IgD-negative memory B cell (primary cell): ENCODE data around the gene TENT4A. TPM values are rescaled to one million over a fixed set of nuclear protein-coding genes. Genes with fewer than 3 reads are reported as not detected.
"Not testable (repeated sequence)": the region's sequence is repeated elsewhere in the genome, so short reads cannot be mapped to it uniquely, and the experiment has no call there.

Experiments used
- H3K27ac Mint-ChIP-seq, 3 donors: one replicate each; pipeline ENCODE4 v1.8.0; 2020 to 2022; ENCODE audit warnings: mild to moderate bottlenecking in 3 of 3, mixed read lengths in 3 of 3, moderate library complexity in 1 of 3
- H3K27me3 Mint-ChIP-seq: one replicate; pipeline ENCODE4 v1.8.0; 2021; ENCODE audit warnings: mixed read lengths
- H3K36me3 Mint-ChIP-seq: one replicate; pipeline ENCODE4 v1.8.0; 2020; ENCODE audit warnings: mild to moderate bottlenecking, mixed read lengths
- H3K4me1 Mint-ChIP-seq, 3 donors: one replicate each; pipeline ENCODE4 v1.8.0; 2020 to 2022; ENCODE audit warnings: mixed read lengths in 3 of 3, mild to moderate bottlenecking in 1 of 3
- H3K4me3 Mint-ChIP-seq, 4 donors: one replicate each; pipeline ENCODE4 v1.8.0; 2020 to 2022; ENCODE audit warnings: mild to moderate bottlenecking in 4 of 4, mixed read lengths in 4 of 4, moderate library complexity in 3 of 4
- H3K9me3 Mint-ChIP-seq, 3 donors: one replicate each; pipeline ENCODE4 v1.8.0; 2020 to 2021; ENCODE audit warnings: mixed read lengths in 3 of 3, mild to moderate bottlenecking in 1 of 3
- polyA plus RNA-seq: library from polyadenylated mRNA; unstranded; fragments of 300-500 nt; fragmentation: Illumina TruSeq; gene quantifications from one replicate; pipeline ENCODE4 v1.2.3, GENCODE V29; 2021

Gene TENT4A
- 1.6 TPM for polyA plus RNA-seq

DNA sequence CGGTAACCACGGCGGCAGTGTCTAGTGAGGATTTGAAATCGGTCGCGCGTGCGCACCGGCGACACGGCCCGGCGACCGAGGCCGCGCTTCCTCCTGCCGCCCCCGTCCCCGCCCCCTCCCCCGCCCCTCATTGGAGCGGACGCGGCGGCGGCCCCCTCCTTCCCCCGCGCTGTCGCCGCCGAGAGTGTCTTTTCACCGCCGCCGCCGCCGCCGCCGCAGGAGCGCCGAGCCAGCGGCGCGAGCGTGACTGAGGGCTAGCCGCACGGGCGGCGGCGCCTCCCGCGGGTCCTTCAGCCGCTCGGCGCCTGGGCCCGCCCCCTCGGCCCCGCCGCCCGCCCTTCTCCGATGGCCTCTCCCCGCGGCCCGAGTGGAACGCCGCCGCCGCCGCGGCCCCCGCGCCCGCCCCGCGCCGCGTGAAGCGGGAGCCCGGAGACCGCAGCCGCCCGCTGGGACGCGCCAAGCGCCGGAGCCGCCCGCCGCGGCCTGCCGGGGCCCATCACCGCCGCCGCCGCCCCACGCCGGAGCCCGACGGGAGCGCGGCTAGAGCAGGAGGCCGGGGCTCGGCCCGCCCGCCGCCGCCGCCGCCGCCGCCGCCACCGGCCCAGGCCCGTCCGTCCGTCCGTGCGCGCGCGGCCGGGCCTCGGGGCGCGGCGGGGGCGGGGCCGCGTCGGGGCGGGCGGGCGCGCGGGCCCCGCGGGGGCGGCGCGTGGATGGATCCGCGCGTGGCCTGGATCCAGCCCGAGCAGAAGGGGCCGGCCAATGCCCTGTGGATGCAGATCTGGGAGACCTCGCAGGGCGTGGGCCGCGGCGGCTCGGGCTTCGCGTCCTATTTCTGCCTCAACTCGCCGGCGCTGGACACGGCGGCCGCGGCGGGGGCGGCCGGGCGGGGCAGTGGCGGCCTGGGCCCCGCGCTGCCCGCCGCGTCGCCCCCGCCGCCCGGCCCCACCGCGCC, at the start of gene TENT4A:
Gene TENT4A (plus strand): TSS at position 159 of the 952 bp plus-strand sequence. CDS start 552 bp downstream, at position 711.
- no peaks in the 10 kb centered on the region for H3K36me3 Mint-ChIP-seq
- H3K9me3 Mint-ChIP-seq: no peaks in the 10 kb centered on the region
- peak within 1 kb of the TSS; percentile 83 to 96 (median 96) for H3K27ac Mint-ChIP-seq
- H3K4me3 Mint-ChIP-seq: peak within 1 kb of the TSS; percentile 86 to 96 (median 92)
- peaks cover 1% of the 10 kb centered on the region for H3K27me3 Mint-ChIP-seq
- H3K4me1 Mint-ChIP-seq: peaks cover 32 to 36% (median 36%) of the 10 kb centered on the region in 3 donors

DNA sequence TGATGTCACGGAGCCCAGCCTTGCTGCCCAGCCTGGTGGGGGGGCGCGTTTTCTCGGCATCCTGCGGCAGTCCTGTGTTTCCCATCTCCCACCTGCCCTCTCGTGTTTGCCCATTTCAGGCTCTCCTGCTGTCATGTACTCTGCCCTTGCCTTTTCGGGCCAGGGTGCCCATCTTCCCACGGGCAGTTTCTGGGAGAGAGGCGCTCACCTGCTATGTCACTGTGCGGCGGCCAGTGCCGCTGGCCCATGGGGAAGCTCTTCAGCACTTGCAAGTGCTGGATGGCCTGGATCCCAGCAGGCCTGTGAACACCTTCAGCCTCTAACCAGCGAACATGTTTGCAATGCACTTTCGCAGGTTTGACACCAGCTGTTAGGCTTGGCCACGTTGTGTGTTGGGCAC, 46.5 kb upstream of the TENT4A start:
- H3K36me3 Mint-ChIP-seq: peaks cover 14% of the 10 kb centered on the region

GRCh38 chr5:6667648-6668047, 45.6 kb upstream of the TENT4A start:
- Mint-ChIP-seq H3K36me3 (peaks cover 16% of the 10 kb centered on the region), H3K27ac (no peak overlapping the region), H3K4me3 (no peak overlapping the region), H3K27me3 (no peaks in the 10 kb centered on the region), H3K4me1 (peaks cover 0 to 2% (median 0%) of the 10 kb centered on the region in 3 donors), H3K9me3 (no peaks in the 10 kb centered on the region)

More for the DNA sequence above, 46.5 kb upstream of the TENT4A start:
- no peak overlapping the region for H3K4me3 Mint-ChIP-seq
- peak overlapping the region in 1 of 3 donors; percentile 68 for H3K27ac Mint-ChIP-seq
- peaks cover 0 to 5% (median 0%) of the 10 kb centered on the region in 3 donors for H3K4me1 Mint-ChIP-seq
- H3K27me3 Mint-ChIP-seq: no peaks in the 10 kb centered on the region
- H3K9me3 Mint-ChIP-seq: no peaks in the 10 kb centered on the region

DNA sequence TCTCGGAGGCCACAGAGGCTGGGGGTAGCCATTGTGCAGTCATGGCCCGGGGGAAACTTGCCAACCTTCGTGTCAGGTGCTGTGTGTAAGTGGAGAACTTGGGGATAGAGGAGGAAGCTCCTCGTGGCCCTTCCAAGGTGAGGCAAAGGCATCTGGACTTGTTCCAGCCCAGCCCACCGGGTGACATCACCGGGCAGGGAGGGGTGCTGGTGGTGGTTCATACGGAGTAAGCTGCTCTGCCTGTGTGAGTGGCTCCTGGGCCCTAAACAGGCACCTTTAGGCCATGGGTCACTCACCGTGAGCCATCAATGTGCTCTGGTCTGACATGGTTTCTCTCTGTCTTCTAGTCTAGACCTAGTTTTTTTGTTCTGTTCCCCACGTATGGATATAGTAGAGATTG, 44.5 kb upstream of the TENT4A start:
- H3K27ac Mint-ChIP-seq, H3K4me1 Mint-ChIP-seq, H3K27me3 Mint-ChIP-seq, H3K4me3 Mint-ChIP-seq, H3K9me3 Mint-ChIP-seq: not testable (repeated sequence)
- H3K36me3 Mint-ChIP-seq: peaks cover 17% of the 10 kb centered on the region

GRCh38 chr5:6673031-6673430, 40.2 kb upstream of the TENT4A start:
- H3K27me3 Mint-ChIP-seq: no peaks in the 10 kb centered on the region
- H3K4me1 Mint-ChIP-seq: peaks cover 0 to 2% (median 0%) of the 10 kb centered on the region in 3 donors
- H3K36me3 Mint-ChIP-seq: peaks cover 19% of the 10 kb centered on the region
- no peaks in the 10 kb centered on the region for H3K9me3 Mint-ChIP-seq
- no peak overlapping the region for H3K4me3 Mint-ChIP-seq
- no peak overlapping the region for H3K27ac Mint-ChIP-seq

GRCh38 chr5:6673963-6674362, 39.3 kb upstream of the TENT4A start:
- no peaks in the 10 kb centered on the region for H3K27me3 Mint-ChIP-seq
- H3K27ac Mint-ChIP-seq: no peak overlapping the region
- H3K36me3 Mint-ChIP-seq: peaks cover 19% of the 10 kb centered on the region
- H3K9me3 Mint-ChIP-seq: no peaks in the 10 kb centered on the region
- H3K4me1 Mint-ChIP-seq: peaks cover 0 to 2% (median 0%) of the 10 kb centered on the region in 3 donors
- H3K4me3 Mint-ChIP-seq: no peak overlapping the region

DNA sequence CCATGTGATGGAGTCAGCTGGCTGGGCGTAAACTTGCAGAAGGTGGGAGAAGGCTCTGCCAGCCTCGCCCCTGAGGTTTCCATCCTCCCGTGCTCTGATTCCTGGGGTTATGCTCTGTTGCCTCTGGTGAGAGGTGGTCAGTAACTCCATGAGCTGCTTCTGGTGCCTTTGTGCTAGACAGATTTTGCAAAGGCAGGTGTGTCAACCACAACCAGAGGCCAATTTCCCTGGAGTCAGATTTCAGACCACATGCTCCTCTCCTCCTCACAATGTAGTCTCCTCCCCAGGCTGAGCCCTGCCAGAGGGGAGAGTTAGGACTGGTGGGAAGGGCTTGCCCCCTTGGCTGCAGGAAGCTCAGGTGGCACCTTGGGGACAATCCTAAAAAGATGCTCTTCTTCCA, 38.8 kb upstream of the TENT4A start:
- Mint-ChIP-seq H3K4me3 (no peak overlapping the region), H3K27ac (no peak overlapping the region), H3K27me3 (no peaks in the 10 kb centered on the region), H3K9me3 (no peaks in the 10 kb centered on the region), H3K36me3 (peaks cover 15% of the 10 kb centered on the region), H3K4me1 (peaks cover 0 to 2% (median 0%) of the 10 kb centered on the region in 3 donors)

- peaks cover 12% of the 10 kb centered on the region for H3K36me3 Mint-ChIP-seq
- no peaks in the 10 kb centered on the region for H3K9me3 Mint-ChIP-seq
- H3K27me3 Mint-ChIP-seq: no peaks in the 10 kb centered on the region
- no peak overlapping the region for H3K27ac Mint-ChIP-seq
- H3K4me3 Mint-ChIP-seq: no peak overlapping the region
- H3K4me1 Mint-ChIP-seq: peaks cover 0 to 2% (median 0%) of the 10 kb centered on the region in 3 donors
These were observed 38.3 kb upstream of the TENT4A start for GRCh38 chr5:6674886-6675285.

DNA sequence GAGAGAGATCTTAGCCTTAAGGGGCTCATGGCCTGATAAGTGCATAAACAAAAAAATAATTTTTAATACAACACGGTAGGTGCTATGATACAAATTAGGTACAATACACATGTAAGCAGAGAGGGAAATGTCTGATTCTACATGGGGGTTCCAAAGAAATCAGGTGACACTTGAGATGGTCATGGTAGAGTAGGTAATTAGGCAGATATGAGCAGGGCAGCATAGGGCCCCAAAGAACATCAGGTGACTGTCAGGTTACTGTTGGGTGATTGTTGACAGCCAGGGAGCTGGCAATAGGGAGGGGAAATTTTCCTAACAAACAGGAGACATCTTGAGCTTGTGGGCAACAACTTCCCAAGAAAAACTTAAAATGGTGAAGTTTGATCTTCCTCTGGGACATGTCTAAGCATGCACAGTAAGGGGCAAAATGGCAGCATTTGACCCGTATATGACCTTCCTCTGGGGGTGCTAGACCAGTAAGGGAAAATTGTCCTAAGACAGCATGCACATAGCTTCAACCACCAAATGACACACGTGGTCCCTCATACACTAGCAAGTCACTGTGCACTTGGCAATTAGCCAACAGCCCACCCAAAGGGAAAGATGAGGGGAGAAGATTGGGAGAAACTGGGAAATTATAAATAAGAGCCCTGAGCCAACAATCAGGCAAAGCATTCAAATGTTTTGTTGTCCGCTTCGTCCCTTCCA, 37.3 kb upstream of the TENT4A start:
- Mint-ChIP-seq H3K36me3 (peaks cover 8% of the 10 kb centered on the region), H3K27me3 (no peaks in the 10 kb centered on the region), H3K27ac (no peak overlapping the region), H3K4me1 (no peaks in the 10 kb centered on the region), H3K4me3 (peak overlapping the region in 1 of 4 donors; percentile 19), H3K9me3 (no peaks in the 10 kb centered on the region)

DNA sequence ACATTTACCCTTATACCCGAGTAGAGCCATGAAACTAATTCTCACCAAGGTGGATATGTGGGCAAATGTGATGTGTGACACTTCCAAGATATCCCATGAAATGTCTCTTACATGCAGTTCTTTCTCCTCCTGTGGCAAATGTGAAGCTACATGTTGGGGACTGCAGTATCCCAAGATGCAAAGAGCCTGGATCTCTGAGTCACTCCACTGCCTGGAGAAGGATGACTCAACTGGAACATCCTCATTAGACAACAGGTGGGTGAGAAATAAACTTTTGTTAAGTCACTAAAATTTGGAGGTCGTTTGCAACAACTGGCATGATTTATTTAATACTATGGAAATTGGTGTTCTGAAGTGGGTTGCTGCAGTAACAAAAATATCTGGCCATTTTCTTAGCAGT, 36.5 kb upstream of the TENT4A start:
- no peak overlapping the region for H3K27ac Mint-ChIP-seq
- peaks cover 0 to under 1% (median 0%) of the 10 kb centered on the region in 3 donors for H3K4me1 Mint-ChIP-seq
- no peaks in the 10 kb centered on the region for H3K27me3 Mint-ChIP-seq
- H3K9me3 Mint-ChIP-seq: peaks cover 0 to 2% (median 0%) of the 10 kb centered on the region in 3 donors
- peaks cover 8% of the 10 kb centered on the region for H3K36me3 Mint-ChIP-seq
- no peak overlapping the region for H3K4me3 Mint-ChIP-seq

GRCh38 chr5:6678385-6678784, 34.8 kb upstream of the TENT4A start:
- H3K27ac Mint-ChIP-seq: no peak overlapping the region
- peaks cover 0 to 2% (median 0%) of the 10 kb centered on the region in 3 donors for H3K9me3 Mint-ChIP-seq
- peaks cover 0 to 1% (median 0%) of the 10 kb centered on the region in 3 donors for H3K4me1 Mint-ChIP-seq
- H3K4me3 Mint-ChIP-seq: no peak overlapping the region
- H3K27me3 Mint-ChIP-seq: peaks cover 3% of the 10 kb centered on the region
- H3K36me3 Mint-ChIP-seq: peaks cover 2% of the 10 kb centered on the region

DNA sequence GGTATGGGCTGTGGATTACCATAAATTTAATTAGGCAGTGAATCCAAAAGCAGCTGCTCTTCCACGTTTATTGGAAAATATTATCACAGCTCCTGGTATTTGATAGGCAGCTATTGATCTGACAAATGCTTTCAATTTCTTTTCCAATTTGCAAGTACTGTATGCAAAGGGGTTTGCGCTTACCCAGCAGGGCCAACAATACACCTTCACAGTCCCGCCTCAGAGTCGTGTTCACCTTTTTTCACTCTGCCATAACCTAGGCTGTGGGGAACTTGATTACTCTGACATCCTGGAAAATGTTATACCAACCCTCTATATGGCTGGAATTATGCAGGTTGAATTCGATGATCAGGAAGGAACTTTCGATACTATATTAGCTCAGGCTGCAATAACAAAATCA, 32.3 kb upstream of the TENT4A start:
- Mint-ChIP-seq H3K36me3 (peaks cover 2% of the 10 kb centered on the region), H3K9me3 (peaks cover 0 to 2% (median 0%) of the 10 kb centered on the region in 3 donors), H3K27me3 (peaks cover 12% of the 10 kb centered on the region), H3K27ac (no peak overlapping the region), H3K4me3 (no peak overlapping the region), H3K4me1 (peaks cover 0 to 1% (median 0%) of the 10 kb centered on the region in 3 donors)

- peaks cover 2% of the 10 kb centered on the region for H3K36me3 Mint-ChIP-seq
- H3K4me3 Mint-ChIP-seq: no peak overlapping the region
- peaks cover 0 to 5% (median 0%) of the 10 kb centered on the region in 3 donors for H3K9me3 Mint-ChIP-seq
- no peak overlapping the region for H3K27ac Mint-ChIP-seq
- peaks cover 19% of the 10 kb centered on the region for H3K27me3 Mint-ChIP-seq
- H3K4me1 Mint-ChIP-seq: peaks cover 0 to 1% (median 0%) of the 10 kb centered on the region in 3 donors
These were observed 31.6 kb upstream of the TENT4A start for GRCh38 chr5:6681682-6682081.

GRCh38 chr5:6682239-6682638, 31.0 kb upstream of the TENT4A start:
- H3K9me3 Mint-ChIP-seq: peaks cover 0 to 5% (median 0%) of the 10 kb centered on the region in 3 donors
- peaks cover 2% of the 10 kb centered on the region for H3K36me3 Mint-ChIP-seq
- no peak overlapping the region for H3K27ac Mint-ChIP-seq
- H3K27me3 Mint-ChIP-seq: peaks cover 22% of the 10 kb centered on the region
- no peak overlapping the region for H3K4me3 Mint-ChIP-seq
- H3K4me1 Mint-ChIP-seq: peaks cover 0 to 1% (median 0%) of the 10 kb centered on the region in 3 donors

GRCh38 chr5:6683241-6683640, 30.0 kb upstream of the TENT4A start:
- peaks cover 30% of the 10 kb centered on the region for H3K27me3 Mint-ChIP-seq
- peaks cover 0 to 3% (median 0%) of the 10 kb centered on the region in 3 donors for H3K4me1 Mint-ChIP-seq
- no peak overlapping the region for H3K4me3 Mint-ChIP-seq
- no peaks in the 10 kb centered on the region for H3K36me3 Mint-ChIP-seq
- no peak overlapping the region for H3K27ac Mint-ChIP-seq
- H3K9me3 Mint-ChIP-seq: peaks cover 0 to 5% (median 0%) of the 10 kb centered on the region in 3 donors
